Measurements from ENCODE around the gene ALOX5AP. TPM values are rescaled to one million over a fixed set of nuclear protein-coding genes. Genes with fewer than 3 reads are reported as not detected.

The ALOX5AP gene
- total and polyA plus RNA-seq, 10 of the 15 experiments (the other 5 are each of a cell fraction or from before 2014, with no cell fraction given): 45.9 to 426 (median 109) TPM

DNA sequence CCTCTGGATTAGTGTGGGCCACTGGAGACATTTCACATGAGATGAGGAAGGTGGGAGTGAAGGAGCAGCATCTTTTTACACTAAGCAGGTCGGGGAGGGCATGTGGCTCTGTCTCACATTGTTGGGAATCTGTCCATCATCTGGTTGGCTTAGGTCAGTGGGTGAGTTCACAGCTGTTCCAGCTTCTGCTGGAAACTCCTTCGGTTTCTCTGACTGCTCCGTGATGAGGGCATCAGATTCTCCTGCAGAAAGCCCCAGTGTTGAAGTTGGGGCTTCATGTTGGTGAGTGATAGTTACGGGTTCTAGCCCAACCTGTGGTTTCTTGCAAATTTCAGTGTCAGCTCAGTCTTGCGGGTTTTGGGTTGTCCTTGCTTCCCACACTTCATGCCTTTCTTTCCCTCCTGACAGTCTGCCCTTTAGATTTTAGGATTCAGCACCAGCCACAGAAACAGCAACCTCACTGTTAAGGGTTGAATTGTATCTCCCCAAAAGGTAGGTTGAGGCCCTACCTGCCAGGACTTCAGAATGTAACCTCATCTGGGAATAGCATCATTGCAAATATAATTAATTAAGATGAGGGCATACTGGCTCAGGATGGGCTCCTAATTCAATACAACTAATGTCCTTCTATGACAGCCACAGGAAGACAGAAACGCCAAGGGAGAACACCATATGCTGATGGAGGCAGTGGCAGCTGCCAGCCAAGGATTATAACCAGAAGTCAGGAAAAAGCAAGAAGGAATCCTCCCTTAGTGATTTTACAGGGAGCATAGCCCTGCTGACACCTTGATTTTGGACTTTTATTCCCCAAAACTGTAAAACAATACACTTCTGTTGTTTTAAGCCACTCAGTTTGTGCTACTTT lies 7.6 kb upstream of the ALOX5AP start:
- Histone ChIP-seq H3K27ac (ENCODE audit: control insufficient read depth, insufficient read depth) (no peak overlapping the region), H3K9me3 (replicated peaks; ENCODE audit: control insufficient read depth, insufficient read depth, low read length) (no peaks in the 10 kb centered on the region; the same call in 2 of the 3 replicates), H3K9ac (ENCODE audit: control insufficient read depth, insufficient read depth, low read length) (no peak overlapping the region), H3K79me2 (ENCODE audit: control insufficient read depth, insufficient read depth, low read length) (no peaks in the 10 kb centered on the region), H3K4me3 (no peak overlapping the region), H2AFZ (ENCODE audit: control insufficient read depth, low read depth, low read length) (no peak overlapping the region), H3K4me2 (ENCODE audit: control insufficient read depth, insufficient read depth) (no peak overlapping the region), H3K27me3 (replicated peaks in 1 of 2; ENCODE audit: control insufficient read depth in 2 of 2, insufficient read depth in 2 of 2, low read length in 1 of 2) (no peaks in the 10 kb centered on the region), H3K4me1 (ENCODE audit: control insufficient read depth, insufficient read depth, low read length) (no peaks in the 10 kb centered on the region), H4K20me1 (ENCODE audit: control insufficient read depth, insufficient read depth) (no peaks in the 10 kb centered on the region), H3K36me3 (ENCODE audit: control insufficient read depth in 2 of 2, insufficient read depth in 2 of 2, low read length in 1 of 2) (no peaks in the 10 kb centered on the region)
- in situ Hi-C loops (cut with MboI) (no loop called here), intact Hi-C loops (cut with micrococcal nuclease; ENCODE audit: unreplicated experiment) (no loop called here)
- ATAC-seq (no peak), DNase-seq (ENCODE audit: low read depth, low spot score) (no peak), FAIRE-seq (no peak)
- TF ChIP-seq, protein P1, sequence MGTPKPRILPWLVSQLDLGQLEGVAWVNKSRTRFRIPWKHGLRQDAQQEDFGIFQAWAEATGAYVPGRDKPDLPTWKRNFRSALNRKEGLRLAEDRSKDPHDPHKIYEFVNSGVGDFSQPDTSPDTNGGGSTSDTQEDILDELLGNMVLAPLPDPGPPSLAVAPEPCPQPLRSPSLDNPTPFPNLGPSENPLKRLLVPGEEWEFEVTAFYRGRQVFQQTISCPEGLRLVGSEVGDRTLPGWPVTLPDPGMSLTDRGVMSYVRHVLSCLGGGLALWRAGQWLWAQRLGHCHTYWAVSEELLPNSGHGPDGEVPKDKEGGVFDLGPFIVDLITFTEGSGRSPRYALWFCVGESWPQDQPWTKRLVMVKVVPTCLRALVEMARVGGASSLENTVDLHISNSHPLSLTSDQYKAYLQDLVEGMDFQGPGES (IDR thresholded peaks at IDR 0.05): no peak
- no peak for TF ChIP-seq ZNF622 (IDR thresholded peaks at IDR 0.05)
- no peak for TF ChIP-seq TAF1 (IDR thresholded peaks at IDR 0.05; ENCODE audit: borderline replicate concordance, low read depth, low read length)
- TF ChIP-seq ZNF24 (IDR thresholded peaks at IDR 0.05): no peak
- TF ChIP-seq SUPT20H (IDR thresholded peaks at IDR 0.05; ENCODE audit: borderline replicate concordance, control insufficient read depth, low read depth, low read length): no peak
- TF ChIP-seq, protein P2, sequence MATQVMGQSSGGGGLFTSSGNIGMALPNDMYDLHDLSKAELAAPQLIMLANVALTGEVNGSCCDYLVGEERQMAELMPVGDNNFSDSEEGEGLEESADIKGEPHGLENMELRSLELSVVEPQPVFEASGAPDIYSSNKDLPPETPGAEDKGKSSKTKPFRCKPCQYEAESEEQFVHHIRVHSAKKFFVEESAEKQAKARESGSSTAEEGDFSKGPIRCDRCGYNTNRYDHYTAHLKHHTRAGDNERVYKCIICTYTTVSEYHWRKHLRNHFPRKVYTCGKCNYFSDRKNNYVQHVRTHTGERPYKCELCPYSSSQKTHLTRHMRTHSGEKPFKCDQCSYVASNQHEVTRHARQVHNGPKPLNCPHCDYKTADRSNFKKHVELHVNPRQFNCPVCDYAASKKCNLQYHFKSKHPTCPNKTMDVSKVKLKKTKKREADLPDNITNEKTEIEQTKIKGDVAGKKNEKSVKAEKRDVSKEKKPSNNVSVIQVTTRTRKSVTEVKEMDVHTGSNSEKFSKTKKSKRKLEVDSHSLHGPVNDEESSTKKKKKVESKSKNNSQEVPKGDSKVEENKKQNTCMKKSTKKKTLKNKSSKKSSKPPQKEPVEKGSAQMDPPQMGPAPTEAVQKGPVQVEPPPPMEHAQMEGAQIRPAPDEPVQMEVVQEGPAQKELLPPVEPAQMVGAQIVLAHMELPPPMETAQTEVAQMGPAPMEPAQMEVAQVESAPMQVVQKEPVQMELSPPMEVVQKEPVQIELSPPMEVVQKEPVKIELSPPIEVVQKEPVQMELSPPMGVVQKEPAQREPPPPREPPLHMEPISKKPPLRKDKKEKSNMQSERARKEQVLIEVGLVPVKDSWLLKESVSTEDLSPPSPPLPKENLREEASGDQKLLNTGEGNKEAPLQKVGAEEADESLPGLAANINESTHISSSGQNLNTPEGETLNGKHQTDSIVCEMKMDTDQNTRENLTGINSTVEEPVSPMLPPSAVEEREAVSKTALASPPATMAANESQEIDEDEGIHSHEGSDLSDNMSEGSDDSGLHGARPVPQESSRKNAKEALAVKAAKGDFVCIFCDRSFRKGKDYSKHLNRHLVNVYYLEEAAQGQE (IDR thresholded peaks at IDR 0.05; ENCODE audit: low read depth, low read length): peak; percentile 50; the same call in 1 of the 2 replicates
- SMC1A ChIA-PET (ENCODE audit: uncharacterized antibody, unreplicated experiment): interaction anchor here (0.8 kb wide), 1 partner anchor 11 kb away, joined by 3 read pairs; no protein-coding TSS in a partner anchor
- CTCF ChIA-PET: interaction anchor here (1.8 kb wide), 1 partner anchor 38 kb away, joined by 4 read pairs; no protein-coding TSS in a partner anchor
- WGBS (ENCODE audit: insufficient coverage, insufficient replicate concordance, low lambda C conversion rate, missing lambda C conversion rate): 62% methylated on average over 6 of the region's 6 CpGs
- POLR2A ChIA-PET: no interaction called here
- BruUV-seq (replicated peaks): no TSS peak
- RAD21 ChIA-PET (ENCODE audit: unreplicated experiment): interaction anchor here (1.6 kb wide), 1 partner anchor 68 kb away, joined by 4 read pairs; no protein-coding TSS in a partner anchor

Measured in GM12878 (cell line).